ENCODE measurements around the gene SEPSECS.

GRCh38 chr4:25085671-25086070 is 74.6 kb downstream of the SEPSECS start:
- TF ChIP-seq POLR2A (IDR thresholded peaks at IDR 0.05; ENCODE audit: low read depth, low read length) (no peak), CTCF (IDR thresholded peaks at IDR 0.05; ENCODE audit: extremely low read depth in 1 of 2, insufficient read depth in 1 of 2, low read depth in 1 of 2, low read length in 2 of 2) (no peak), MYC (IDR thresholded peaks at IDR 0.05; ENCODE audit: low read depth, low read length) (no peak), POLR2AphosphoS5 (IDR thresholded peaks at IDR 0.05; ENCODE audit: insufficient read depth, low read depth, low read length) (no peak), FOS (IDR thresholded peaks at IDR 0.05; ENCODE audit: borderline replicate concordance, insufficient read depth, low read length) (no peak), JUN (IDR thresholded peaks at IDR 0.05; ENCODE audit: borderline replicate concordance, insufficient read depth, insufficient read length, low read depth) (no peak), EZH2 (IDR thresholded peaks at IDR 0.05; ENCODE audit: borderline replicate concordance, low read depth, low read length, severe bottlenecking) (no peak), MAX (IDR thresholded peaks at IDR 0.05; ENCODE audit: insufficient read depth, insufficient read length) (no peak)
